OCI-LY7 (cell line): ENCODE measurements around the gene EOLA1.

ENCODE experiments used
- EZH2phosphoT487 ChIP-seq: fragments of 200-600 bp; sonication (generic); IDR thresholded peaks from 2 replicates; pipeline ENCODE4 v1.6.1; 2018; ENCODE audit warnings: low read depth, borderline replicate concordance, mild to moderate bottlenecking, mixed run types, antibody characterized with exemption, low read length, moderate library complexity, mixed read lengths
- TF ChIP-seq, protein P1 (sequence below): fragments of 200-600 bp; sonication (generic); conservative IDR thresholded peaks from 2 replicates; pipeline ENCODE4 v1.5.1; 2014; ENCODE audit warnings: mild to moderate bottlenecking, antibody characterized with exemption, low read length, moderate library complexity, mixed read lengths

DNA sequence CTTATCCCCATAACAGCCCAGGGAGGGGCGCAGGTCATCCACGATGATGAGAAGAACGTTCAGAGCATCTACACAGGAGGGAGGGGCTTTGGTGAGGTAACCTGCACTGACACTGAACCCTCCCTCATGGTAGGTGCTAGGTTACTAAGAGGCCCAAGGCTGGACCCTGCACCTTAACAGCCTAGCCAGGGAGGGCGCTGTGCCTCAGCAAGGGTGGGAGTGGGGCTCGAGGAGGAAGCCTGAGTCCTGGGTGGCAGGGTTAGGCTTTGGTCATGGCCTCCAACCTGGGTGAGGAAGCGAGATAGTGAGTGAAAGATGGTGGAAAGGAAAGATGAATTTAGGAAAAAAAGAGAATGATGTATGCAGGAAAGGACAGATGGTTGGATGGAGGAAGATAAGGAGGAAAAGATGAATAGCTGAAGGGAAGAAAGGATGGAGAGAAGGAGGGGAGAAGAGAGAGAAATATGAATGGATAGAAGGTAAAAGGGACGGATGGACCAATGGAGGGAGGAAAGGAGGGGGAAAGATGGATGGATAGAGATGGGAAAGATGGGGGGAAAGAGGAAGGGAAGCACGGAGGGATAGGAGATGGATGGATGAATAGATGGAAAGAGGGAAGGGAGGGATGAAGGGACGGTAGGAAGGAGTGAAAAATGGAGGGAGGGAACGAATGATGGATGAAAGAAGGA is 36.4 kb upstream of the EOLA1 start:
- TF ChIP-seq, protein P1, sequence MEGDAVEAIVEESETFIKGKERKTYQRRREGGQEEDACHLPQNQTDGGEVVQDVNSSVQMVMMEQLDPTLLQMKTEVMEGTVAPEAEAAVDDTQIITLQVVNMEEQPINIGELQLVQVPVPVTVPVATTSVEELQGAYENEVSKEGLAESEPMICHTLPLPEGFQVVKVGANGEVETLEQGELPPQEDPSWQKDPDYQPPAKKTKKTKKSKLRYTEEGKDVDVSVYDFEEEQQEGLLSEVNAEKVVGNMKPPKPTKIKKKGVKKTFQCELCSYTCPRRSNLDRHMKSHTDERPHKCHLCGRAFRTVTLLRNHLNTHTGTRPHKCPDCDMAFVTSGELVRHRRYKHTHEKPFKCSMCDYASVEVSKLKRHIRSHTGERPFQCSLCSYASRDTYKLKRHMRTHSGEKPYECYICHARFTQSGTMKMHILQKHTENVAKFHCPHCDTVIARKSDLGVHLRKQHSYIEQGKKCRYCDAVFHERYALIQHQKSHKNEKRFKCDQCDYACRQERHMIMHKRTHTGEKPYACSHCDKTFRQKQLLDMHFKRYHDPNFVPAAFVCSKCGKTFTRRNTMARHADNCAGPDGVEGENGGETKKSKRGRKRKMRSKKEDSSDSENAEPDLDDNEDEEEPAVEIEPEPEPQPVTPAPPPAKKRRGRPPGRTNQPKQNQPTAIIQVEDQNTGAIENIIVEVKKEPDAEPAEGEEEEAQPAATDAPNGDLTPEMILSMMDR: peak; percentile 76
- TF ChIP-seq EZH2phosphoT487: no peak
